Activated T-cell treated with anti-CD3 and anti-CD28 coated beads, Interleukin-2, amount 50 U/mL, for 72 hours (primary cell): ENCODE results near the gene ITPKB. TPM values are rescaled to one million over a fixed set of nuclear protein-coding genes. Genes with fewer than 3 reads are reported as not detected.

Source experiments
- ATAC-seq, 2 donors: fragments of 150-1000 bp; cut with Tn5 transposase; replicated peaks in 1 of 2; 2 replicates each; pipeline ENCODE4 v1.10.0; 2021; ENCODE audit warnings: moderate library complexity in 2 of 2, mild to moderate bottlenecking in 1 of 2
- DNase-seq, 2 donors: peaks; one replicate each; pipeline ENCODE4 v3.0.0; 2021 to 2022; ENCODE audit warnings: mixed read lengths in 1 of 2
- H3K27ac Mint-ChIP-seq: one replicate; pipeline ENCODE4 v1.8.0; 2022; ENCODE audit warnings: mild to moderate bottlenecking, moderate library complexity, mixed read lengths
- H3K27me3 Mint-ChIP-seq: one replicate; pipeline ENCODE4 v1.8.0; 2022; ENCODE audit warnings: low read depth, mixed read lengths
- H3K36me3 Mint-ChIP-seq, 2 donors: one replicate each; pipeline ENCODE4 v1.8.0; 2022; ENCODE audit warnings: mixed read lengths in 2 of 2, mild to moderate bottlenecking in 1 of 2; ENCODE audit not compliant: insufficient read depth in 2 of 2
- H3K4me1 Mint-ChIP-seq: one replicate; pipeline ENCODE4 v1.8.0; 2022; ENCODE audit warnings: low read depth, mixed read lengths
- H3K4me3 Mint-ChIP-seq, 2 donors: one replicate each; pipeline ENCODE4 v1.8.0; 2022; ENCODE audit warnings: mild to moderate bottlenecking in 2 of 2, mixed read lengths in 2 of 2, moderate library complexity in 2 of 2
- H3K9me3 Mint-ChIP-seq, 2 donors: one replicate each; pipeline ENCODE4 v1.8.0; 2022; ENCODE audit warnings: mixed read lengths in 2 of 2
- total RNA-seq, 2 donors: library from RNA; stranded (reverse); gene quantifications; one replicate each; pipeline ENCODE4 v1.2.3, GENCODE V29; 2022

The ITPKB gene
- total RNA-seq, 2 donors from 2014 or later, result 50.7 to 58.0 TPM

GRCh38 chr1:226582966-226583365 lies 156.1 kb downstream of the ITPKB start:
- DNase-seq, result no peak
- H3K27ac Mint-ChIP-seq, result no peak overlapping the region
- H3K9me3 Mint-ChIP-seq, result no peaks in the 10 kb centered on the region
- H3K36me3 Mint-ChIP-seq, result no peaks in the 10 kb centered on the region
- H3K4me3 Mint-ChIP-seq, result no peak overlapping the region
- H3K27me3 Mint-ChIP-seq, result no peaks in the 10 kb centered on the region
- no peaks in the 10 kb centered on the region for H3K4me1 Mint-ChIP-seq
- ATAC-seq, result no peak

Other genes starting within 250 kb of the ITPKB start
- gene STUM, start 190.5 kb downstream of the ITPKB start, total RNA-seq, result not detected
- 10 to 100 TPM; 10.7 to 11.7 TPM for gene PSEN2, start 131.3 kb upstream of the ITPKB start, total RNA-seq
- gene COQ8A, start 201.0 kb upstream of the ITPKB start, total RNA-seq, result 10 to 100 TPM; 24.2 to 32.2 TPM